Suppressor macrophage treated with lipopolysaccharide for 1 hour (primary cell): ENCODE results near the gene SERF2.
"Not testable (repeated sequence)": the region's sequence is repeated elsewhere in the genome, so short reads cannot be mapped to it uniquely, and the experiment has no call there.

ENCODE experiments used
- DNase-seq, 3 donors: peaks; one replicate each; pipeline ENCODE4 v3.0.0-alpha.2; 2020 to 2022

Gene SERF2

DNA sequence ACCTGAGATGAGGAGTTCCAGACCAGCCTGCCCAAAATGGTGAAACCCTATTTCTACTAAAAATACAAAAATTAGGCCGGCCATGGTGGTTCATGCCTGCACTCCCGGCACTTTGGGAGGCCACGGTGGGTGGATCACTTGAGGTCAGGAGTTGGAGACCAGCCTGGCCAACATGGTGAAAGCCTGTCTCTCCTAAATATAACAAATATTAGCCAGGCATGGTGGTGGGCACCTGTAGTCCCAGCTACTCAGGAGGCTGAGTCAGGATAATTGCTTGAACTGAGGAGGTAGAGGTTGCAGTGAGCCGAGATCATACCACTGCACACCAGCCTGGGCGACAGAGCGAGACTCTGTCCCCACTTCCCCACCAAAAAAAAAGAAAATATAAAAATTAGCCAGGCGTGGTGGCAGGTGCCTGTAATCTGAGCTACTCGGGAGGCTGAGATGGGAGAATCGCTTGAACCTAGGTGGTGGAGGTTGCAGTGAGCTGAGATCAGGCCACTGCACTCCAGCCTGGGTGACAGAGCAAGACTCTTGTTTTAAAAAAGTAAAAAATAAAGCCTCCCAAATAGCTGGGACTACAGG, 38.7 kb downstream of the SERF2 start:
- not testable (repeated sequence) for DNase-seq

DNA sequence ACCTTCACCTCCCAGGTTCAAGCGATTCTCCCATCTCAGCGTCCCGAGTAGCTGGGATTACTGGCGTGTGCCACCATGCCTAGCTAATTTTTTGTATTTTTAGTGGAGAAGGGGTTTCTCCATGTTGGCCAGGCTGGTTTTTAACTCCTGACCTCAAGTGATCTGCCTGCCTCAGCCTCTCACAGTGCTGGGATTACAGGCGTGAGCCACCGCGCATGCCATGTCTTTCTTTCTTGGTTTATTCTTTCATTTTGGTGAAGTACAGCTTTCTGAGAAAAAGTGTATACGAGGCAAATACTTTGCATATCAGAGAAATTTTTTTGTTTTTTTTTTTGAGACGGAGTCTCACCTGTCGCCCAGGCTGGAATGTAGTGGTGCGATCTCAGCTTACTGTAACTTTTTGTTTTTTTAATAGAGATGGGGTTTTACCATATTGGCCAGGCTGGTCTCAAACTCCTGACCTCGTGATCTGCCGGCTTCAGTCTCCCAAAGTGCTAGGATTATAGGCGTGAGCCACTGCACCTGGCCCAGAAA, 39.5 kb downstream of the SERF2 start:
- not testable (repeated sequence) for DNase-seq

DNA sequence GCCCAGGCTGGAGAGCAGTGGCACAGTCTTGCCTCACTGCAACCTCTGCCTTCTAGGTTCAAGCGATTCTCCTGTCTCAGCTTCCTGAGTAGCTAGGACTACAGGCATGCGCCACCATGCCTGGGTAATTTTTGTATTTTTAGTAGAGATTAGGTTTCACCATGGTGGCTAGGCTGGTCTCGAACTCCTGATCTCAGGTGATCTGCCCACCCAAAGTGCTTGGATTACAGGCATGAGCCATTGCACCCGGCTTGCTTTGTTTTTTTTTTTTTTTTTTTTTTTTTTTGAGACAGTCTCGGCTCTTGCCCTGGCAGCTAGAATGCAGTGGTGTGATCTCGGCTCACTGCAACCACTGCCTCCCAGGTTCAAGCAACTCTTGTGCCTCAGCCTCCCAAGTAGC, 40.4 kb downstream of the SERF2 start:
- not testable (repeated sequence) for DNase-seq

DNA sequence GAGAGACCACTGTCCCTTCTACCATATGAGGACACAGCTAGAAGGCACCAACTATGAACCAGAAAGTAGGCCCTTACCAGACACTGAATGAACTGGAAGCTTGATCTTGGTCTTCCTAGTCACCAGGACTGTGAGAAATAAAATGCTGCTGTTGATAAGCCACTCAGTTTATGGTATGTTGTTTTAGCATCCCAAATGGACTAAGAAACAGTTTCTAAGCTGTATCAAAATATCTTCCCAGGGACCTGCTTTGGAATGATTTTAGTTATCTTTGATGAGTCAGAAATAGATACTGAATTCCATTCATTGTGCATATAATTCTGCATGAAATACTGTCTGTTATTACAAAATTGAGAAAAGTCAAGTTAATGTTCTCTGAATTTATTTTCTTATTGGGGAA, 53.3 kb downstream of the SERF2 start:
- DNase-seq: no peak
